Mammary epithelial cell (primary cell): Measurements from ENCODE around the gene ROBO1.

Source experiments
- CTCF ChIP-seq, 2 donors: IDR thresholded peaks in 1 of 2; conservative IDR thresholded peaks in 1 of 2; 2 replicates each; pipeline ENCODE4 v1.5.1; 2011 to 2012; ENCODE audit warnings: inconsistent platforms in 2 of 2, low read length in 2 of 2, mild to moderate bottlenecking in 2 of 2, control low read depth in 1 of 2, low read depth in 1 of 2; ENCODE audit not compliant: insufficient read depth in 1 of 2; ENCODE audit errors: extremely low read depth in 1 of 2
- EZH2 ChIP-seq: IDR thresholded peaks from 2 replicates; pipeline ENCODE4 v1.6.1; 2012; ENCODE audit warnings: low read length, inconsistent platforms, borderline replicate concordance

DNA sequence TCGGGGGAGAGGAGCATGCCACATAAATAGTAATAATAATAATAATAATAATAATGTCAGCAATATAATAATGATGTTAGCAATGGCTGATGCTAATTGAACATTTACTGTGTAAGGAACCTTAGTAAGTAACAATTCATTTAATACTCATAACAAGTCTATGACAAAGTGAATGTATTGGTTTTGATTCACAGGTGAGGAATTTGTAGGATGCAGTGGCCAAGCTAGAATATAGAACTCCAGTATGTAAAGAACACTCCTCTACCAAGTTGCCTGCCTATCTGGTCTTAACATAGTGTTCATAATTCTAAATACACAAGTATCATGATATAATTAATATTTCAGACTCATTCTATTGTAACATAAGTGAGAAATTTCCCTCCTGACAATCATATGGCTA lies 1016.5 kb downstream of the ROBO1 start:
- no peak for TF ChIP-seq CTCF (conservative IDR thresholded peaks at IDR 0.05 in 1 of 2, IDR thresholded peaks at IDR 0.05 in 1 of 2; ENCODE audit: extremely low read depth in 1 of 2, insufficient read depth in 1 of 2, low read depth in 1 of 2, low read length in 2 of 2)
- no peak for TF ChIP-seq EZH2
